GM10248 (cell line): ENCODE results near the gene UXS1.
"Not testable (repeated sequence)": the region's sequence is repeated elsewhere in the genome, so short reads cannot be mapped to it uniquely, and the experiment has no call there.

Experiments used
- CTCF ChIA-PET: fragments of 300-600 bp; sonication (Branson Sonifier 250); formaldehyde crosslinking; extraction: SDS; loops from one replicate; lab custom pipeline; 2021; ENCODE audit warnings: antibody characterized with exemption; lab: Yijun Ruan, JAX
- POLR2A ChIA-PET: fragments of 350-650 bp; sonication (Branson Sonifier 250); formaldehyde crosslinking; extraction: SDS; loops from one replicate; lab custom pipeline; 2020; ENCODE audit warnings: antibody characterized with exemption; lab: Yijun Ruan, JAX
- DNase-seq: peaks from one replicate; pipeline ENCODE4 v3.0.0; 2012; ENCODE audit errors: extremely low spot score
- TF ChIP-seq, protein P1 (sequence below): IDR thresholded peaks from 2 replicates; pipeline ENCODE4 v1.5.1; 2012; ENCODE audit warnings: mild to moderate bottlenecking, low read depth; ENCODE audit errors: extremely low read depth, missing control alignments, control extremely low read depth

The UXS1 gene

DNA sequence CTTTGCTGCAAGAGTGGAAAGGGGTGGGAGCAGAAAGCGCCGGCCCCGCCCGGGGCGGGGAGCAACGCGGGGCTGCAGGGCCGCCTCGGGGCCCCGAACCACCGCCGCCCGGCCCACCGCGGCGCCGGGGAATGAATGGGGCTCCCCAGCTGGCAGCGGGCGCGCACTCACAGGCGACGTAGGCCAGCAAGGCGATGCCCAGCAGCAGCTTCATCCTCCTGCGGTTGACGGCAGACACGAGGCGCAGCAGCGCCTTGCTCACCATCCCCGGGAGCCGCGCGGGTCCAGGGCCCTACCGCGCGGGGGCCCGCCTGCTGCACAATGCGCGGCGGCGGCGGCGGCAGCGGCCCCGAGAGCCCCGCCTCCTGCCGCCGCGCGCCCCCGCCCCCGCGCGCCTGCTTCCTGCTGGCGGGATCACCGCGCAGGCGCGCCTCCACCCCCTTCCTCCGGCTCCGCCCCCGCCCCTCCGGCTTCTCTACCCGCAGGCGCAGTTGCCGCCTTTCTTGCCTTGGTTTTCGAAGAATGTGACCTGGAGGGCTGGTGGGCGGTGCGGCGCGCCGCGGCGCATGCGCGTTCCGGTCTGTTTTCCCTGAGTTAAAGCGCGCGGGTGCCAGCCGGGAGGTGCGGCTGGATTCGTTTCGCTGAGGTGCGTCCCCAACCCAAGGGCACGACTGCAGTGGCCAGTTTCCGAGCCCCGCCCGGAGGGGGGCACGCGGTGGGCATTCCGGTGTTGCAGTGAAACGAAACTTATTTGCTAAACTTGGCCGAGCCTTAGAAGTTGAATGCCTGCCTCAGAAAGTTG is at the start of gene UXS1:
Gene UXS1, minus strand, starts transcription at position 325 of the 802 bp plus-strand sequence. Its CDS starts 60 bp downstream, at position 265.
- DNase-seq, result peak; percentile 98
- POLR2A ChIA-PET, result interaction anchor here (1.6 kb wide), 1 partner anchor 56 kb away, joined by 4 read pairs; no protein-coding TSS in a partner anchor
- TF ChIP-seq, protein P1, sequence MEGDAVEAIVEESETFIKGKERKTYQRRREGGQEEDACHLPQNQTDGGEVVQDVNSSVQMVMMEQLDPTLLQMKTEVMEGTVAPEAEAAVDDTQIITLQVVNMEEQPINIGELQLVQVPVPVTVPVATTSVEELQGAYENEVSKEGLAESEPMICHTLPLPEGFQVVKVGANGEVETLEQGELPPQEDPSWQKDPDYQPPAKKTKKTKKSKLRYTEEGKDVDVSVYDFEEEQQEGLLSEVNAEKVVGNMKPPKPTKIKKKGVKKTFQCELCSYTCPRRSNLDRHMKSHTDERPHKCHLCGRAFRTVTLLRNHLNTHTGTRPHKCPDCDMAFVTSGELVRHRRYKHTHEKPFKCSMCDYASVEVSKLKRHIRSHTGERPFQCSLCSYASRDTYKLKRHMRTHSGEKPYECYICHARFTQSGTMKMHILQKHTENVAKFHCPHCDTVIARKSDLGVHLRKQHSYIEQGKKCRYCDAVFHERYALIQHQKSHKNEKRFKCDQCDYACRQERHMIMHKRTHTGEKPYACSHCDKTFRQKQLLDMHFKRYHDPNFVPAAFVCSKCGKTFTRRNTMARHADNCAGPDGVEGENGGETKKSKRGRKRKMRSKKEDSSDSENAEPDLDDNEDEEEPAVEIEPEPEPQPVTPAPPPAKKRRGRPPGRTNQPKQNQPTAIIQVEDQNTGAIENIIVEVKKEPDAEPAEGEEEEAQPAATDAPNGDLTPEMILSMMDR, result no peak
- CTCF ChIA-PET, result interaction anchor here (1.2 to 1.5 kb wide), 3 partner anchors 15 to 89 kb away, joined by 3 to 8 read pairs (median 4); no protein-coding TSS in a partner anchor

DNA sequence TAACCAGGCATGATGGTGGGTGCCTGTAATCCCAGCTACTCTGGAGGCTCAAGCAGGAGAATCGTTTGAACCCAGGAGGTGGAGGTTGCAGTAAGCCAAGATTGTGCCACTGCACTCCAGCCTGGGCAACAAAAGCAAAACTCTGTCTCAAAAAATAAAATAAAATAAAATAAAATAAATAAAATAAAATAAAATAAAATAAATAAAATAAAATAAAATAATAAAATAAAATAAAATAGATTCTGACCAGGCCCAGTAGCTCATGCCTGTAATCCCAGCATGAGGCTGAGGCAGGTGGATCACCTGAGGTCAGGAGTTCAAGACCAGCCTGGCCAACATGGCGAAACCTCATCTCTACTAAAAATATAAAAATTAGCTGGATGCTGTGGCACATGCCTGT is 45.4 kb upstream of the UXS1 start:
- CTCF ChIA-PET, DNase-seq, POLR2A ChIA-PET: not testable (repeated sequence)

DNA sequence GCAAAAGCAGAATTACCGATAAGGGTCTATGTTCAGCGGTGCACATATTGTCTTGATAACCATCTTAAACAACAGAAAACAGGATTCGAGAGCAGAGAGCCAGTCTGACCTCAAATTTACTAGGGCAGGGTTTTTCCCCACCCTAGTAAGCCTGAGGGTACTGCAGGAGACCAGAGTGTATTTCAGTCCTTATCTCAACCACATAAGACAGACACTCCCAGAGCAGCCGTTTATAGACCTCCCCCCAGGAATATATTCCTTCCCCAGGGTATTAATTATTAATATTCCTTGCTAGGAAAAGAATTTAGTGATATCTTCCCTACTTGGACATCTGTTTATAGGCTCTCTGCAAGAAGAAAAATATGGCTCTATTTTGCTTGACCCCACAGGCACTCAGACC is 41.3 kb upstream of the UXS1 start:
- POLR2A ChIA-PET, CTCF ChIA-PET, DNase-seq: not testable (repeated sequence)

DNA sequence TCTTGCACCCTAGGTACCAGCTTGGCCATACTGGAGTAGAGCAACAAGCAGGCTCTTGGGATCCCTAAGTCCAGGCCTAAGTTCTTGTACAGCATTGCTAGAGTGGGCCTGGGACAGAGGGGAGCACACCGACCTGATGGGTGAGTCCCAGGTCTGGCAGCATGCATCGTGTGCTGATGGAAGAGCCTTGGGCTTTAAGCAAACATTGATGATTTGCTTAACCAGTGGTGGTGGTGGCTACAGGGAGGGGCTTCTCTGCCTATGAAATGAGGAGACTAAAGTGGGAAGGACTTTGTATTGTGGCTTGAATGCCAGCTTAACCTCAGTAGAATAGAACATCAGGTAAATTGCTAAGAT is 39.2 kb upstream of the UXS1 start:
- TF ChIP-seq, protein P1, result no peak
- POLR2A ChIA-PET, result no interaction called here
- CTCF ChIA-PET, result no interaction called here
- no peak for DNase-seq

DNA sequence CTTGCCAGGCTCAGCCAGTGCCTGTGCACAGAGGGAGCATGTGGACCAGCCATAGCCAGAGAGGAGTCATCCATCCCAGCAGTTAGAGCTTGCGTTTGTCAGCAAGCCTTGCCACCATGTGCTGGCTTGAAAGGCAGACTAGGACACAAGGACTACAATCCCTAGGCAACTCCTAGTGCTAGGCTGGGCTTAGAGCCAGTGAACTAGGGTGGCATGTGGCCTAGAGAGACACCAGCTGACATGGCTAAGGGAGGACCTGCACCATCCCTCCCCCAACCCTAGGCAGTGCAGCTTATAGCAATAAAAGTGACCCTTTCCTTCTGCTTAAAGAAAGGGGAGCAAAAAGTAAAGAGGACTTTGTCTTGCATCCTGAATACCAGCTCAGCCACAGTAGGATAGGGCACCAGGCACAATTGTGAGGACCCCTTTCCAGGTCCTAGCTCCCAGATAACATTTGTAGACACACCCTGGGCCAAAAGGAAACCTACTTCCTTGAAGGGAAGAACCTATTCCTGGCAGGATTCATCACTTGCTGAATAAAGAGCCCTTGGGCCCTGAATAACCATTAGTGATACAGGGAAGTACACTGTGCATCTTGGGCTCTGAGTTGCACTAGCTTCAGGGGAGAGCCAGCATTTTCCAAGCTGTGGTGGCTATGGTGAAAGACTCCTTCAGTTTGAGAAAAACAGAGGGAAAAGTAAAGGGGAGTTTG is 38.7 kb upstream of the UXS1 start:
- CTCF ChIA-PET, result no interaction called here
- TF ChIP-seq, protein P1, result no peak
- POLR2A ChIA-PET, result no interaction called here
- no peak for DNase-seq

DNA sequence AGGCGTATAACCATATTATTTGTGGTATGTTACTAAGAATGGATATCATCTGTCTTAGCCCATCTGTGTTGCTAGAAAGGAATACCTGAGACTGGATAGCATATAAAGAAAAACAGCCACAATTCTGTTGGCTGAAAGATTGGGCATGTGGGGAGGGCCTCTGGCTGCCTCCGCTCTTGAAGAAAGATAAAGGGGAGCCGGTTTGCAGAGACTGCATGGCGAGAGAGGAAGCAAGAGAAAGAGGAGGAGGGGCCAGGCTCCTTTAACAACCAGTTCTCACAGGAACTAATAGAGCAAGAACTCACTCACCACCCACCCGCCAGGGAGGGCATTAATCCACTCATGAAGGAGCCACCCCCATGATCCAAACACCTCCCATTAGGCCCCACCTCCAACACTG is 29.2 kb upstream of the UXS1 start:
- CTCF ChIA-PET, result no interaction called here
- TF ChIP-seq, protein P1, result no peak
- POLR2A ChIA-PET, result no interaction called here
- no peak for DNase-seq

DNA sequence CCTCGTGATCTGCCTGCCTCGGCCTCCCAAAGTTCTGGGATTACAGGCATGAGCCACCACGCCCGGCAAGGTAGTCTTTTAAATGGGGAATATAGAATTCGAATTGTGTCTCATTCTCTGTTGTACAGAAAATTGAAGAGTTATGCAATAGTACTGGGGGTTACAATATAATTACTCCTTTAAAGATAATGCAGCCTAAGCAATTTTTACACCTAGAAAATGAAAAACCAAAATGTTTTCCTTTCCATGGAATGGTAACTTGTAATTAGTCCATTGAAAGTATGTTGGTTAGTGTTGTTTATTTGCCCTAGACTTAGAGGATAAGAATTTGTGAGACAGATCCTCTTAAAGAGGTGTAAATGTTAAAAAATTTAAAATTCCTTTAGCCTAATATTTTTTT is 28.0 kb upstream of the UXS1 start:
- DNase-seq, CTCF ChIA-PET, POLR2A ChIA-PET: not testable (repeated sequence)

DNA sequence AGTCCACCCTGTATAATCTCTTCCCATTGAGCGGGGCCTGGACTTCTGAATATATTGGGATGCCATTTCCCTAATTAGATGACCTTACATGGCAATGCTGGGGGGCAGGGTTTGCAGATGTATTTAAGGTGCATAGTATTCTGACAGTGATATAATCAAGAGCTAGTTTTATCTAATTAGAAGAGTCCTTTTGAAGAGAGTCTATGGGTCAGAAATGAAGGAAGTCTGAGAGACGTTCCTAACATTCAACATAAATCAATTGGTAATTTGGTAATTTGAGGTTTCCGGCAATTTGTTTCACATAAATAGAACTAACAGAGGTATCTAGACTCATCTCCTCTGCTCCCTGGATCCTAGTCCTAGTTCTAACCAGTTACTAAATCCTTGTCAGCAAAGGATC is 25.7 kb upstream of the UXS1 start:
- TF ChIP-seq, protein P1, result no peak
- CTCF ChIA-PET, result no interaction called here
- no peak for DNase-seq
- POLR2A ChIA-PET, result no interaction called here

DNA sequence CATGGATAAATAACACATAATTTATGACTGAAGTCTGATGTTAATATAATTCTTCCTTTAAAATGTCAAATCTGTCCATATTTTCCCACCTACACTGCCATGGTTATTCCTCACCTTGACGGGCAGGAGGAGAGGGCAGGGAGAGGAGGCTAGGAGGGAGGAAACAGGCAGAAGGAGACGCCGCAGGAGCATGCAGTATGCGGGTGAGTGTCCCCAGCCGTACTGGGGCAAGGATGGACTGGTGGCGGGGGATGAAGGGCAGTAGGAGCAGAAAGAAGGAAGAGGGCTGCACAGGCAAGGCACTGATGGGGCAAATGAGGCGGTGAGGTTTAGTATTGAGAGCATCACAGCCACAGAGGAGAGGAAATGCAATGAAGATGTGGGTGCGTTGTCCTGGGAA is 25.1 kb upstream of the UXS1 start:
- DNase-seq, result not testable (repeated sequence)
- CTCF ChIA-PET, result interaction anchor here (0.9 kb wide), 1 partner anchor 19 kb away, joined by 3 read pairs; no protein-coding TSS in a partner anchor

More for the DNA sequence above, 25.1 kb upstream of the UXS1 start:
- POLR2A ChIA-PET, result not testable (repeated sequence)
